CD4-positive, alpha-beta T cell treated with Interferon alpha-2 for 1 hour (primary cell): ENCODE data around the gene CHKB.
"Not testable (repeated sequence)": the region's sequence is repeated elsewhere in the genome, so short reads cannot be mapped to it uniquely, and the experiment has no call there.

Experiments
- DNase-seq, 2 donors: peaks; one replicate each; pipeline ENCODE4 v3.0.0-alpha.2; 2020 to 2022

Gene CHKB

DNA sequence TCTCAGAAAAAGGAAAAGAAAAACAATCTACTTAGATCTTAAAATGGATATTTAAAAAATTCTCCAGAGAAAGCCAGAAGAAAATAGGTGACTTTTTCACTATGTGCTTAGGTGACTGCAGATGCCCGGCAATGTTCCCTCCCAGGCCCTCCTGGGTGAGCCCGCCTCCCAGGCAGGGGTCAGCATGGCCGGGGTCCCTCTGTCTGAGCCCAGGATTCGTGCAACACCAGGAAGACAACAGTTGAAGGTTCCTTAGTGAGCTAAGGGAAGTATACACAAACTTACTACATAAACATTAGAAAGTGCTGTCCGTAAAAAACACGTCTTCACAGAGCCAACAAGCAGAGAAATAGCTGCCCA, 29.5 kb upstream of the CHKB start:
- DNase-seq, result no peak

DNA sequence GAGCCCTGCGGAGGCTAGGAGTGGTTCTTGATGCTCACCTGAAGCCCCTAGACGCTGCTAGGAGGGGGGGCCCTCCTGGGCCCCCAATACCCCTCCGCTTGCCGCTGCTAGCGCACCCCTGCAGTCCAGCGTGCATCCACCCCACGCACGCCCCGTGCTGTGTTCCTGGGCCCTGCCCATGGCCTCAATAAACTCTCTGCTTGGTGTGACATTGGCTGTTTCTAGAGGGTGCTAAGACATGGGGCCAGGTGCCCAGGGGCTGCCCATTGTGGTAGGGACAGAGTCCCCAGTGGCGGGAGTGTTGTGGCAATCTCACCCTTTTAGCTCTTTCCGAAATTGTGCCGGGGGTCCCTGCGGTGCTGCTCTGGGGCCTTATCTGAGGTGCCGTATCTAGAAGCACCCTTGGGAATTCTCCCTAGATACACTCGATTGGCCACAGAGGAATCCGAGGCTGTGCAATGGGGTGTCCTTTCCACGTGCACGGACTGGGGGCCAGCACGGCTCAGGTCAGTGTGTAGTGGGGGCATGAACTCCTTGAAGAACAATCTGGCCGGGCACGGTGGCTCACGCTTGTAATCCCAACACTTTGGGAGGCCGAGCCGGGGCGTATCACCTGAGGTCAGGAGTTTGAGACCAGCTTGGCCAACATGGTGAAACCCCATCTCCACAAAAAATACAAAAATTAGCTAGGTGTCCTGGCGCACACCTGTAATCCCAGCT, 28.9 kb upstream of the CHKB start:
- no peak for DNase-seq

DNA sequence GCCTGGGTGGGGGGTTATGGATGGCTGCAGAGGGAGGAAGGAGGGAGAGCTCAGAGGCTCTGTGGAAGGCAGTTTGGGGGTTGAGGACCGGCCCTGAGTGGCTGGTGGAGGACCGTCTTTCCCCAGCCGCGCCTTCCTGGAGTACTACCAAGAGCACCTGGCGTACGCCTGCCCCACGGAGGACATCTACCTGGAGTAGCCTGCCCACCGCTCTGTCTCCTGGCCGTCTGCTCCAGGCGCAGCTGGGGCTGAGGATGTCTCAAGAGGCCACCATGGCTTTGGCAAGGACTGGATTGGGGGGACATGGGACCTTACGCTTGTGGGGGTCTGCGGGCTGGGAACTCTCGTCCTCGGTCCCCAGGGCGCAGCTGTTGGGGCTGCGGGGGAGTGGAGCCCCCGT, 27.9 kb upstream of the CHKB start:
- no peak for DNase-seq

DNA sequence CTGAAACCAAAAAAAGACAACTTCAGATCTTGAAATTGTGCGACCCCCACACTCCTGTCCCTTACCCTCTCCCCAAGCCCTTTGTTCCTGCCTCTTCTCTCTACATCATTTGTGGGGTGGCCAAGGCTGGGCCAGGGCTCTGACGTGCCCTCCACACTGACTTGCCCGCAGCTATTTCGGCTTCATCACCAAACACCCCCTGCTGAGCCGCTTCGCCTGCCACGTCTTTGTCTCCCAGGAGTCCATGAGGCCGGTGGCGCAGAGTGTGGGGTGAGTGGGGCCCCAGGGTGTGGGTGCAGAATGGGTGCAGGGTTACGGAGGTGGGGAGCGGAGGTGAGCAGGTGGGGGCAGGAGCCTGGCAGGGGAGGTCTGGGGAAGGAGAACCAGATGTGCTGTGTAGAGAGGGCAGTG, 27.4 kb upstream of the CHKB start:
- no peak for DNase-seq

DNA sequence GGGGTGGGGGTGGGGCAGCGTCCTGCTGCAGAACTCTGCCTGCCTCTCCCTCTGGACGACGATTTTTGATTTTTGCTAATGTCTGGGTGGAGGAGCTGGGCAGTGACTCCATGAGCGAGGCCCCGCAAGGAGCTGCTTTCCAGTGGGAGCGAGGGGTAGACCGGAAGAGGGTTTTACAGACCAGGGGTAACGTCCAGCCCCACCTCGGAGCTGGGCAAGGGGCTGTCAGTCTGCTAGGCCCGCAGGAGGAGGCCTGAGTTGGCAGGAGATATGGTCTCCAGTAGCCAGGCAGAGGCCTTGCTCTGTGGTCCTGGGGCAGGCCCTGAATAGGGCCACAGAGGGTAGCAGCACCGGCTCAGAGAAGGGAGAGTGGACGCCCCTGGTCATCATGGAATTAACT, 26.9 kb upstream of the CHKB start:
- DNase-seq, result no peak

DNA sequence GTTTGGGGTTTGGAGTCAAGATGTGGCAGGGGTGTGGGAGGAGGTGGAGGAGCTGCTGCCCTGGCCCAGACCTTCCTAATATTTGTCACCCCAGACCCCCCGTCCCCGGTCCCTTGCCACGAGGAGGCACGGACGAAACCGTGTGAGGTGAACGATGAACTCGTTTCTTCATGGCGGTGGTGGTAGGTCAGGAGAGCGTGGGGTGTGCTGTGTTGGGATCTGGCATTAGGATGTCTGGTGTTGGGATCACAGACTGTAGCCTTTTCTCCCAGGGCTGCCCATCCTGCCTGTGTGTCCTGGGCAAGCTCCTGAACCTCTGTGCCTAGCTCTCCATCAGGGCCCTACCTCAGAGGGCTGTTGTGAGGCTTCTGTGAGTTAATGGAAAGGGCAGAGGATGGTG, 26.3 kb upstream of the CHKB start:
- DNase-seq, result no peak

DNA sequence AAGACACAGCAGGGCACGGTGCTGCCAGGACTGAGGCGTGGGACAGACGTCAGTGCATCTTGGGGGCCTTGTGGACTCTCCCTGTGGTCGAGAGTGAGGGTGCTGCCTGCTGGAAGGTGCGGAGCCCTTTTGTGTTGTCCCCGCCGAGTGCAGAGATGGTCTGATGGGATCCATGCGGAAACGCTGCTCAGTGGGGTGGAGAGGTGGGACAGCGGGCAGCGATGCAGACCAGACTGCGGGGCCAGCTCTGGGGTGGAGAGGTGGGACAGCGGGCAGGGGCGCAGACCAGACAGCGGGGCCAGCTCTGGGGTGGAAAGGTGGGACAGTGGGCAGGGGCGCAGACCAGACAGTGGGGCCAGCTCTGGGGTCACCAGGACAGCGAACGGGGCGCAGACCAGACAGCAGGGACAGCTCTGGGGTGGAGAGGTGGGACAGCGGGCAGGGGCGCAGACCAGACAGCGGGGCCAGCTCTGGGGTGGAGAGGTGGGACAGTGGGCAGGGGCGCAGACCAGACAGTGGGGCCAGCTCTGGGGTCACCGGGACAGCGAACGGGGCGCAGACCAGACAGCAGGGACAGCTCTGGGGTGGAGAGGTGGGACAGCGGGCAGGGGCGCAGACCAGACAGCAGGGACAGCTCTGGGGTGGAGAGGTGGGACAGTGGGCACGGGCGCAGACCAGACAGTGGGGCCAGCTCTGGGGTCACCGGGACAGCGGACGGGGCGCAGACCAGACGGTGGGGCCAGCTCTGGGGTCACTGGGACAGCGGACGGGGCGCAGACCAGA, 25.6 kb upstream of the CHKB start:
- not testable (repeated sequence) for DNase-seq

DNA sequence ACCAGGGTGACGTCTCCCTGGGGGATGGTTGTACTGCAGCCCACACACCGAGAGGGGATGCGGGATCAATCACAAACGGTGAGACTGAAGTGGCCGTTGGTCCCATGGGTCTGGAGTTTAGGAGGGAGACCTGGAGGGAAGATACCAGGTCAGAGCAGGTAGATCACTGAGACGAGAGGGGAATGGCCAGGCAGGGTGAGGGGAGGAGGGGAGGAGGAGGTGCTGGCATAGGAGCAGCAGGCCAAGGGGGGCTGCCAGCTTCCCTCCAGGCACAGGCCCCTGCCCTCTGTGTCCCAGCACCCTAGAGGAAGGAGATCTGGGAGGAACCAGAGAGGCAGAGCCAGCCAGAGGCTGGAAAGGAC, 25.0 kb upstream of the CHKB start:
- no peak for DNase-seq

DNA sequence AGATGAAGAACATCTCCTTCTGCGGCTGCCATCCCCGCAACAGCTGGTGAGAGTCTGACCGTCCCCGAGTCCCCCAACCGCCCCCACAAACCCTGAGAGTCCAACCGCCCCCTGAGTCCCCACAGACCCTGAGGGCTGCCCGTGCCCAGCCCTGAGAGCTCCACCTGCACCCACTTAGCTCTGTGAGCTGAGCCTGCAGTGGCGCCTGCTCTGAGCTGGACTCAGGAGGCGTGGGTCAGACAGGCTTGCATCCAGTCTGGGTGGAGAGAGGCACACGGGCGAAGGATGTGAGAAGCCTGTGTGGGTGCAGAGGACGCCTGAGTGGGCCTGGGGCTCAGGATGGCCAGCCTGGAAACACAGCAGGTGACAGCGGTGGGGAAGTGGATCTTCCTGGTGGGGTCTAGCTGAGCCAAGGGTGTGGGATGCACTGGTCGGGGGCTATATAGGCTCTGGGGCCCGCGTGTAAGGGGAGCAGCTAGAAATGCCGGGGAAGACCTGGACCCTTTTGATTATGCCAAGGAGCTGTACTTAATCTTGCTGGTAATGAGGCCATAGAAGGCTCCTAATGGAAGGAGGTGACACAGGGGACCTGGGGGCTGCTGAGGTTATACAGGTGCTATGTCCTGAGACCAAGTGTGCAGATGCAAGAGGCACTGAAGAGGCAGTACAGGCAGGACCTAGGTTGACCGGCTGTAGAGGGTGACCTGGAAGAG, 24.5 kb upstream of the CHKB start:
- no peak for DNase-seq

DNA sequence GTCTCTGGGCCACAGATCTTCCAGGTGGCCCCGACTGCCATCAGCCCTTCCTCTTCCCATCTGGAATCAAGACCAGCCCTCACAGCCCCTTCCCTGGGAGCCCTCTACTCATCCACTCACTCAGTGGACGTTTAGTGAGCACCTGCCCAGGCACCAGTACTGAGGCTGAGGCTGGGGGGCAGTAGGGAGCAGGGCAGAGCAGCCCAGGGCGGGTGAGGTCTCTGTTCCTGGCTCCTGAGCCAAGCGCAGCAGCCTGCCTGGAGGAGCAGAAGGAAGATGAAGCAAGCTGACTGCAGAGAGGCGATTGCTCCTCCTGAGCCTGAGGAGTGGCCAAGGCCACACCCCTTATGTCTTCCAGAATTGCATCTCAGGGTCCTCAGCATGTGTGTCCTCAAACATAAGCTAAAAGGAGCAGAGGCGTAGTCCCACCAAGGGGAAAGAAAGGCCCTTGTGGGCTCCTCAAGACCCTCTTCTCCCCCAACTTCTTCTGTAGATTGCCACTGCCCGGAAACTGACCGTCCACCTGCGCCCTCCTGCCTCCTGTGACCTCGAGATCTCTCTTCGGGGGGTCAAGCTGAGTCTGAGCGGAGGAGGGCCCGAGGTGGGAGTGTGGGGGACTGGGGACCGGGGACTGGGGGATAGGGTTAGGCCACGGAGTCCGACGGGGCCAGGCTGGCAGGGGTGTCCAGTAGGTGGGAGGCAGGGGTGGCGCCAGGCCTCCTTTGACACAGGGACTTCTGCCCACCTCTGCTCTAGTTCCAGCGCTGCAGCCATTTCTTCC, 23.7 kb upstream of the CHKB start:
- no peak for DNase-seq

DNA sequence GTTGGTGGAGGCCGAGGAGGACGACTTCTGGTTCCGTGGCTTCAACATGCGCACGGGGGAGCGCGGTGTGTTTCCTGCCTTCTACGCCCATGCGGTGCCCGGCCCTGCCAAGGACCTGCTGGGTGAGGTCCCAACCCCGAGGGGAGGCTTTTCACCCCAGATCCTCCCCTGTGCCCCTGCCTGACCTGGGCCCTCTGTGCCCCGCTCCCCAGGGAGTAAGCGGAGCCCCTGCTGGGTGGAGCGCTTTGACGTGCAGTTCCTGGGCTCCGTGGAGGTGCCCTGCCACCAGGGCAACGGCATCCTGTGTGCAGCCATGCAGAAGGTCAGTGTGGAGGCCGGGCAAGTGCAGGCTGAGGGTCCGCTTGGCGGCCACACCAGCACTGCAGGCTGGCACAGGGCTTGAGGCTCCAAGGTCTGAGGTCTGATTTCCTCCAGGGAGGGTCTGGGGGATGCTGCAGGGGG, 23.0 kb upstream of the CHKB start:
- no peak for DNase-seq

DNA sequence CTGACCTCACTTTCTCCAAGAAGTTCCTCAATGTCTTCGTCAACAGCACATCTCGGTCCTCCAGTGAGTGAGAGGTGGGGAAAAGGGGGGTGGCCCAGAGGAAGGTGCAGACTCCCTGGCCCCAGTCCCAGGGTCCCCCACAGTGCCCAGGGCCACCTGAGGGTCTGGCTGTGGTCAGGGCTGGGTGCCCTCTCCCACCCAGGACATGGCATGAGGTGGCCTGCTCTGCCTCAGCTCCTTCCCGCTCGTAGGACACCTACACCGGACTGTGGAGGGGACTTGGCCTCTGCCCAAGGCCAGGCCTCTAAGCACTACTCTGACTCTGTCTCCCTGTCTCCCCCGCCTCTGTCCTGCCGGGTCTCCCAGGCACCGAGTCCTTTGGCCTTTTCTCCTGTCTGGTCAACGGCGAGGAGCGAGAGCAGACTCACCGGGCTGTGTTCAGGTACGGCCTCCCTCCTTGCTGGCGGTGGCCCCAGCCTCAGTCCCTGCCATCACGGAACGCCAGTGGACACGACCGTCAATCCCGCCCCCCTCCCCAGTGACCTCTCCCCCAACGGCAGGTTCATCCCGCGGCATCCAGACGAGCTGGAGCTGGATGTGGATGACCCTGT, 22.5 kb upstream of the CHKB start:
- DNase-seq, result no peak

DNA sequence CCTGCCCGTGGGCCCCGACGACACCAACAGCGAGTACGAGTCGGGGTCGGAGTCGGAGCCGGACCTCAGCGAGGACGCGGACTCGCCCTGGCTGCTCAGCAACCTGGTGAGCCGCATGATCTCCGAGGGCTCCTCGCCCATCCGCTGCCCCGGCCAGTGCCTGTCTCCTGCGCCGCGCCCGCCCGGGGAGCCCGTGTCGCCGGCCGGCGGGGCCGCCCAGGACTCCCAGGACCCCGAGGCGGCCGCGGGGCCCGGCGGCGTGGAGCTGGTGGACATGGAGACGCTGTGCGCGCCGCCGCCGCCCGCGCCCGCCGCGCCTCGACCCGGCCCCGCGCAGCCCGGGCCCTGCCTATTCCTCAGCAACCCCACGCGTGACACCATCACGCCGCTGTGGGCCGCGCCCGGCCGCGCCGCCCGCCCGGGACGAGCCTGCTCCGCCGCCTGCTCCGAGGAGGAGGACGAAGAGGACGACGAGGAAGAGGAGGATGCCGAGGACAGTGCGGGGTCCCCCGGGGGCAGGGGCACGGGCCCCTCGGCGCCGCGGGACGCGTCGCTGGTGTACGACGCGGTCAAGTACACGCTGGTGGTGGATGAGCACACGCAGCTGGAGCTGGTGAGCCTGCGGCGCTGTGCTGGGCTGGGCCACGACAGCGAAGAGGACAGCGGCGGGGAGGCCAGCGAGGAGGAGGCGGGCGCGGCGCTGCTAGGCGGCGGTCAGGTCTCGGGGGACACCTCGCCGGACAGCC, 21.8 kb upstream of the CHKB start:
- DNase-seq, result no peak

DNA sequence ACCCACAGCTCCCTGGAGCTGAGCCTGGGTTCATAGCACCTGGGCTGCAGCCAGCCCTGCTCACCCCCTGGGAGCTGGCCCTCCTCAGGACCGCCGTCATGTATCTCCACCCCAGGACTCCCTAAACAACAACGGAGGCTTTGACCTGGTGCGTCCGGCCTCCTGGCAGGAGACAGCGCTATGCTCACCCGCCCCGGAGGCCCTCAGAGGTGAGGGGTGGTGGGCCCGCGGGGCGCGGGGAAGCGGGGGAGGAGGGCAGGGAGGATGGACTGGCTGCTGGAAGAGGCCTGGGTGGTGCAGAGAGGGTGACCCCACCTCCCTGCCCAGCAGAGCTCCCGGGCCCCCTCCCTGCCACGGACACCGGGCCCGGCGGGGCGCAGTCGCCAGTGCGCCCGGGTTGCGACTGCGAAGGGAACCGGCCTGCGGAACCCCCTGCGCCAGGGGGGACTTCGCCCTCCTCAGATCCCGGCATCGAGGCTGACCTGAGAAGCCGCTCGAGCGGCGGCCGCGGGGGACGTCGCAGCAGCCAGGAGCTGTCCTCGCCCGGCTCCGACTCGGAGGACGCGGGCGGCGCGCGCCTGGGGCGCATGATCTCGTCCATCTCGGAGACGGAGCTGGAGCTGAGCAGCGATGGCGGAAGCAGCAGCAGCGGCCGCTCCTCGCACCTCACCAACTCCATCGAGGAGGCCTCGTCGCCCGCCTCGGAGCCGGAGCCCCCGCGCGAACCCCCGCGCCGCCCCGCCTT, 21.0 kb upstream of the CHKB start:
- DNase-seq, result no peak

DNA sequence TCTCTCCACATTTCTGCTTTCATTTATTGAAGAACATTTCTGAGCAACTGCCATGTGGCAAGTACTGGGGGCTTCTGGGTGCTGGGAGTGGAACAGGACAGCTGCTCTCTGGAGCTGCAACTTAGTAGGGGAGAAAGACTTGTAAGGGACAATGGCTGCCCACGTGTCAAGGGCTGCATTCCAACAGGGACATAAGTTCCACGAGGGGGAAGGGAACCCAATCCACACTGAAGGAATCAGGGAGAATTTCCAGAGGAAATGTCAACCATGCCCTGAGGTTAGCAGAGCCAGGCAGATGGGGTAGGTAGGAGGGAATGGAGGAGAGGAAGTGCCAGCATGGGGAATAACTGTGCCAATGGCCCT, 19.7 kb upstream of the CHKB start:
- DNase-seq, result no peak

DNA sequence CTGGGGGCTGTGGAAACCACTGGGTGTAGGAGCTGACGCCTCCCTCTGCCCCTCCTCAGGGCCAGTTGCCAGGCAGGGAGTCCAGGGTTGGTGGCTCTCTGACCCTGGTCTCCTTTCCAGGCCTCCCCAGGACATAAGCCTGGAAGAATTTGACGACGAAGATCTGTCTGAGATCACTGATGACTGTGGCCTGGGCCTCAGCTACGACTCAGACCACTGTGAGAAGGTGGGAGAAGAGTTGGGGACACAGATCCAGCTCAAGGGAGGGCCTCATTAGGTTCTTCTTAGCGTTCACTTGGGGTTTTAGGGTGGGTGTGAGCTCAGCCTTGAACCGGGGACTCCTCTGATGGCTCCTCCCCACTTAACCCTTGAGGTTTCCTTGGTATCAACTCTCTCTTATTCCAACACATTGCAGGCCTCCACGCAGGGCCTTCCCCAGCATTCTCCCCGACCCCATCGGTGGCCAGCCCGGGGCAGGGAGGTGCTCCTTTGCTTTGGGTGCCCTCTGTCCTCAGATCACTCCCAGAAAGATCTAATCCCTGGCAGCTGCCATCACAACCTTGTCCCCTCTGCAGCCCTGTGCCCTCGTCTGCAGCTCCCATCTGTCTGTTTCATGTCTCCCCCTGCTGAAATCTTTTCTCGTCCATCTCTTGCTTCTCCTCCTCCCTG, 19.2 kb upstream of the CHKB start:
- DNase-seq, result no peak

DNA sequence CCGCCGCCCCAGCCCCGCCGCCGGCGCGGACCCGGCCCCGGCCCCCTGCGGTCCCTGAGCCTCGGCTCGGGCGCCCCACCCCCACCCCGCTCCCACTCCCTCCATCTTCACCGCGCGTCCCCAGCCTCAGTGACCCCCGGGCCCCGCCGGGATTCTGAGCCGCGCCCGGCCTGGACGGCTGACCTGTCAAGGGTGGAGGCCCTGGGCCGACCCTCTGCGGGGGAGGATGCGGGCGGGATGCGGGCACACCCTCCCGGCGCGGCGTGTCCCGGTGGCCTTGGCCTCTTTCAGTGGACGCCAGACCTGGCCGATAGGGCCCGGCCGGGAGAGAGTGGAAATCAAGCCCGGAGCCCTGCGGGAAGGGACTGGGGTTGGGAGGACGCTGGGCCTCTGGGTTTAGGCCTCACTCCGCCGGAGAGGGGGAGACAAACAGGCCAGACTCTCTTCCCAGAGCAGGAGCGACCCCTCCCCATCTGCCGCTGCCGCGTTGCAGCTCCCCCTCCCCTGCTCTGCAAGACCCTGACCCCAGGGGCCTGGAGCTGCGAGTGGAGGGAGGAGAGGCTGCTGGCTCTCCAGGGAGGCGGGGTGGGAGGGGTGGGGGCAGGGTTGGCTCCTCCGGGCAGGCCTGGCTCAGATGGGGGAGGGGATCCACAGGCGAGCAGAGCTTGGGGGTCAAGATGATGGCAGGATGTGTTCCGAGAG, 18.5 kb upstream of the CHKB start:
- no peak for DNase-seq

DNA sequence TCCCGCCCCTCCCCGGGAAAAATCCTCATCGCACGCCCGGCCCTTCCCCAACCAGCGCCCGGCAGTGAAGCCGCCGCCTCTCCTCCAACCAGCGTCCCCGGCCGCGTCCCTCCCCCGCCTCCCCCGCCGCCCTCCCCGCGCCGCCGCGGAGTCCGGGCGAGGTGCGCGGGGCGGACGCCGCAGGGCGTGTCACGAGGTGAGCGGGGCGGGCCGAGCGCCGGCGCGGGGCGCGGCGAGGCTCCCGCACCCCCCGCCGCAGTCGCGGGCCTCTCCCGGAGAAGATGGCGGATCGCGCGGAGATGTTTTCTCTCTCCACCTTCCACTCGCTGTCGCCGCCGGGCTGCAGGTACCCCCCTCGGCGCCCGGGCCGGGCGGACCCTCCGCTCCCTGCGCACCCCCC, 17.9 kb upstream of the CHKB start, which contains the start of gene MAPK8IP2:
MAPK8IP2 (plus strand) TSS at position 256 of the 400 bp plus-strand sequence; CDS start at position 282, 26 bp downstream.
- no peak for DNase-seq

DNA sequence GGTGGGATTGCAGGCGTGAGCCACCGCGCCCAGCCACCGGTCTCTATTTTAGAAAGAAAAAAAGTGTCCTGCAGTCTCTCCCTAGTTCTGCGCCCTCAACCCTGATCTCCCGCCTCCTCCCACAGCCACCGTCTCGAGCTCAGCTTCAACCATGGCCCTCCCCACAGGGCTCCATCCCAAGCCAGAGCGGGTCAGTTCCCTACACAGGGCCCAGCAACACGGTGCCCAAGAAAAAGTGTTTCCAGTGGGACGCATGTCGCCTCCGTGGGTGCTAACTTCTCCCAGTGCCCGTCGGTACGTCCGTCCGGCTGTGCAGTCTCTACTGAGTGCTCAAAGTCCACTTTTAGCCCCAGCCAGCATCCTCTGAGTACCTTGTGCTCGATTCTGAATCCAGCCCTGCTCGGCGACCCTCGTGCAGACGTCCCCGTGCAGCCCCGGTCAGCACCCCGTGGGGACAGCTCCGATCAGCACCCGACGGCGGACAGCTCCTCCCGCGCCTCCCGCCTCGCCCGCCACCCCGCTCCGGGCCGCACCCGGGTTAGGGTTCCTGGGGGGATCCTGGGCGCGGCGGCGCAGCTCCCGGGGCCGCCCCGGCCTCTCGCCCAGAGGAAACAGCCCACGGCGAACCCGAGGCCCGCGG, 17.3 kb upstream of the CHKB start:
- peak; percentile 35 to 67 for DNase-seq
